ENCODE measurements around the gene CENPV. TPM values are rescaled to one million over a fixed set of nuclear protein-coding genes. Genes with fewer than 3 reads are reported as not detected.
"Not testable (repeated sequence)": the region's sequence is repeated elsewhere in the genome, so short reads cannot be mapped to it uniquely, and the experiment has no call there.

CENPV gene
- 26.1 TPM for total RNA-seq
- long read RNA-seq, partial matches to known transcripts: 0 of 3 reads
- long read RNA-seq, other reads (novel, unspliced or antisense): 2 of 3 reads

- no peak for DNase-seq (ENCODE audit: low spot score)
Observed at GRCh38 chr17:16353317-16354174, at the start of gene CENPV. CENPV (minus strand) TSS chr17:16353469; CDS start chr17:16353436, 33 bp downstream.

GRCh38 chr17:16398270-16399267, 45.3 kb upstream of the CENPV start:
- DNase-seq (ENCODE audit: low spot score): no peak

- DNase-seq (ENCODE audit: low spot score): not testable (repeated sequence)
Observed at GRCh38 chr17:16396693-16397092, 43.4 kb upstream of the CENPV start.

GRCh38 chr17:16395887-16396286, 42.6 kb upstream of the CENPV start:
- DNase-seq (ENCODE audit: low spot score): not testable (repeated sequence)

- not testable (repeated sequence) for DNase-seq (ENCODE audit: low spot score)
Observed at GRCh38 chr17:16392491-16392890, 39.2 kb upstream of the CENPV start.

GRCh38 chr17:16391451-16391850, 38.2 kb upstream of the CENPV start:
- no peak for DNase-seq (ENCODE audit: low spot score)

- DNase-seq (ENCODE audit: low spot score): not testable (repeated sequence)
Observed at GRCh38 chr17:16386126-16386507, 32.8 kb upstream of the CENPV start.

GRCh38 chr17:16384557-16384956, 31.3 kb upstream of the CENPV start:
- DNase-seq (ENCODE audit: low spot score): no peak

GRCh38 chr17:16383772-16384287, 30.6 kb upstream of the CENPV start:
- DNase-seq (ENCODE audit: low spot score): no peak

- DNase-seq (ENCODE audit: low spot score): no peak
Observed at GRCh38 chr17:16383216-16383615, 29.9 kb upstream of the CENPV start.

GRCh38 chr17:16381496-16381820, 28.2 kb upstream of the CENPV start:
- DNase-seq (ENCODE audit: low spot score): no peak

- peak; percentile 99 for DNase-seq (ENCODE audit: low spot score)
Observed at GRCh38 chr17:16380640-16381495, 27.6 kb upstream of the CENPV start, which contains the start of gene UBB. UBB (plus strand) TSS chr17:16381091; CDS start chr17:16381908, 817 bp downstream.

- DNase-seq (ENCODE audit: low spot score): no peak
Observed at GRCh38 chr17:16379654-16380053, 26.4 kb upstream of the CENPV start.

- no peak for DNase-seq (ENCODE audit: low spot score)
Observed at GRCh38 chr17:16378636-16379282, 25.5 kb upstream of the CENPV start.

- DNase-seq (ENCODE audit: low spot score): no peak
Observed at GRCh38 chr17:16377941-16378341, 24.7 kb upstream of the CENPV start.

- DNase-seq (ENCODE audit: low spot score): no peak
Observed at GRCh38 chr17:16374146-16374938, 21.1 kb upstream of the CENPV start.

- DNase-seq (ENCODE audit: low spot score): no peak
Observed at GRCh38 chr17:16371742-16372141, 18.5 kb upstream of the CENPV start.

- DNase-seq (ENCODE audit: low spot score): no peak
Observed at GRCh38 chr17:16364625-16365024, 11.4 kb upstream of the CENPV start.

Measured in mesenteric fat pad (tissue), 1 donor.